TTC549 (cell line): ENCODE results near the gene RIOK2.
"Not testable (repeated sequence)": the region's sequence is repeated elsewhere in the genome, so short reads cannot be mapped to it uniquely, and the experiment has no call there.

Source experiments
- FAIRE-seq: peaks from 2 replicates; lab custom pipeline; 2012; peaks lifted over from hg19 to GRCh38; lab: Jason Lieb, UNC

RIOK2 gene

DNA sequence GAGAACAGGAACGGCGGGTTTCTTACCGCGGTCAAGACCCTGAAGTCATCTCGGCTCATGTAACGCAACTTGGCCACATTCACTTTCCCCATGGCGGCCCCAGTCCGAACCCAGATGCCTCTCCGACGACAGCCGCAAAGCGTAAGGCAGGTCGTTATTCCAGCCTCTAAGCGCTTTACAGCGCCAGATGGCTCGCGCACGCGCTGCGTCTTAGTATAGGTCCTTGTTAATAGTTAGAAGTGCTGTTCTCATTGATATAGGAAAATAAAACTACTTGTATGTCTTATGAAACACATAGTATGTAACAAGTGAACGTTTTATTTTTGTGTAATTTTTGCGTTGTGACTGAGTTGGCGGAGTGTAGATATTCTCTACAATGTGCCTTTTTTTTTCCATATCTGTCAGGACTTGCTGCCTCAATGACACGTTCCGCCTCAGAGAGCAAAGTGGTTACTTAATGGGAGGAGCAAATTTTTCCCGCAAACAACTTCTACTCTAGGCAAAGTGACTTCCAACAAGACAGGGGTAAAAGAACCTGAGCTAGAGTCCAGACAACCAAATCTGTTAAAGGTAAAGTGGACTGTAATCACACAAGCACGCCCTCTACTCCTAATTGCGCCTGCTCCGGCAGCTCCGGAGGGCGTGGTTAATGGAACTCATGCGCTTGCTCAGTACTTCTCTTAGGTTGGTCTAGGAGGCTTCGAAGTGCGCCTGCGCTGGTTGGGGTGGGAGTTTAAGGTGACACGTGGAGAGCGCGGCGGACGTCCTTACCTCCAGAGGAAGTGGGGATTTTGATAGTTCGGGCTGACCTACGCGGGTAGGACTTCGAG, at the start of gene RIOK2:
RIOK2 (minus strand) TSS at position 148 of the 830 bp plus-strand sequence; CDS start at position 92, 56 bp downstream.
- FAIRE-seq: peak; percentile 56

DNA sequence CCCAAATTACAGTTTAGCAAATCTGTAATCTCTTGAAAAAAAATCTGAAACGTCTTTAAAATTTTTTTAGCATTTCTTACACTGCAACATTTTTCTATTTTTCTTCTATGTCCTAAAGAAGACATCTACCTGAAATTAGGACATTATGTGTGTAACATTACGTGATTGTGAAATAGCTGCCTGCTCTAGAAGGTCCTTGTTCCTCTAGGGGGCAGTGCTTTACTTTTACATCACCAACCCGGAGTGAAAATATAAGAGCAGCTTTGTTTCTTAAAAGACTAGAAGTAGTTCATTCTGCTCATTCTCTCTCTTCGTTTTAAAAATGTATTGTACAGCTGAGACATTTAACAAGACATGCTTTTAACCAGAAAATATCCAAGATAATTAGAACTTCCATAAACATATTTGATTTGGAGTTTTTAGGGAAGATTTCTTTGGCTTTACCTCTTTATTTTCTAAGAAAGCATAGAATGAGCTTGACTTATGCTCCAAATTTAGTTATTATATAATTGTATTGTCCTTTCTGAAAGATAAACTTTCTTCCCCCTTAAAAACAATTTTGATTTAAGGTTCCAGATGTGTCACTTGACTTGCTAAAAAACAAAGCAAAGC, 48.1 kb upstream of the RIOK2 start:
- peak; percentile 87 for FAIRE-seq

GRCh38 chr5:97229688-97230285, 46.7 kb upstream of the RIOK2 start:
- no peak for FAIRE-seq

- FAIRE-seq: no peak
These were observed 46.1 kb upstream of the RIOK2 start for GRCh38 chr5:97229196-97229595.

GRCh38 chr5:97225222-97225621, 42.2 kb upstream of the RIOK2 start:
- no peak for FAIRE-seq

DNA sequence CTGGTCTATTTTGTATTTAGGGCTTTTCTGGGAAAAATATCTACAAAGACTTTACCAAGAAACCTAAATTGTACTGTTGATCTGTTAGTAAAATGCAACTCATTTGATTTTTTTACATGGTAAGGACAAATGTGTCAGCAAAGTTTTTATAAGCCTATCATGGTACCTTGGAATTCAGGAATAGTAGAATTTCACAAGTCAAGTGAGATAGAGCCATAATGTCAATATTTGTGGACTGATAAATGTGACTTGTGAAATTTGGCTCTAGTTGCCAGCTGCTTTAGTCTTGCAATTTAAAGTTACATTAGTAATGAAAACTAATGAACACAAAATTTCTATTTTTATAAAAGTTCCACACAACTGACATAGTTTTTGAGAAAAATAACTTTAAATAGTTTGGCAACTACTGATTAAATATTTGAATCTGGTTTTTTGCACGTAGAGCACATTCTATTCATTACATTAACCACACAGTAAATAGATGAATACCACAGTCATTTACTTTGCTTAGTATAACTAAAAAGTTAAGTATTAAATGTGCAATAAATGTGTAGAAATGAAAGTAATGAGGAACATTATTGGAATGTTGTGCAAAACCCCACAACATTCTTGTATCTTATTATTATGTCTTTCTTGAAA, 41.2 kb upstream of the RIOK2 start:
- FAIRE-seq: no peak

DNA sequence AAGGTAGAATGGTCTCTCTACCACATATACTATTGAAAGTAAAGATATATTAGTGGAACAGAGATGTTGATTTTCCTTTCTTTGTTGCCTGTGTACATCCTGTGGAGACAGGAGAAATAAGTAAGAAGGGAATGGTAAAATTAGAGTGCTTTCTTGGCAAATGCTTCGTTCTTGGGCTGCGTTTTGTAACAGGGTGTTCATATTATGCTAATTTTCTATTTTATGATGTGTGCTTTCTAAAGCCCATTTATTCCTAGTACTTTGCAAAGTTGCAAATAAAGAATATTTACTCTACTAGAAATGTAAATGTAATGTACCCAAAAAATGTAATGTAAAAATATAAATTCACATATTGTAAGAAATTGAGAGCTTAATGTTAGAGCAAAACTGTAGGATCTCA, 40.5 kb upstream of the RIOK2 start:
- FAIRE-seq: no peak

DNA sequence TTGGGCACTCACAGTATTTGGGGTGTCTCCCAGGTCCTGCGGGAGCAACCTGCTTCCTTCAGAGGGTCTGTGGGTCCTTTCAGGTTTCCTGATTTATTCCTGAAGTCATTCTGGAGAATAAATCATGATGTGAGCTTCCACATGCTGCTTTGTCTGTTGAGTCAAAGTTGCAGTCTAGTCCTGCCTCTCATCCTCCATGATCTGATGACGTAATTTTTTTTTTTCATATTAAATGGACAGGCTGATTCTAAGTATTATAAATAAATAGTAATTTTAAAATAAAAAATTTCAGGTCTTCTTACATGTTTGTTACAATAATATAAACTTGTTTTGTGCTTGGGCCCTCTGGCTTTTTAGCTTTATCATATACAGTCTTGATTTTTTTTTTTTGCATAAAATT, 26.3 kb upstream of the RIOK2 start:
- FAIRE-seq: no peak

DNA sequence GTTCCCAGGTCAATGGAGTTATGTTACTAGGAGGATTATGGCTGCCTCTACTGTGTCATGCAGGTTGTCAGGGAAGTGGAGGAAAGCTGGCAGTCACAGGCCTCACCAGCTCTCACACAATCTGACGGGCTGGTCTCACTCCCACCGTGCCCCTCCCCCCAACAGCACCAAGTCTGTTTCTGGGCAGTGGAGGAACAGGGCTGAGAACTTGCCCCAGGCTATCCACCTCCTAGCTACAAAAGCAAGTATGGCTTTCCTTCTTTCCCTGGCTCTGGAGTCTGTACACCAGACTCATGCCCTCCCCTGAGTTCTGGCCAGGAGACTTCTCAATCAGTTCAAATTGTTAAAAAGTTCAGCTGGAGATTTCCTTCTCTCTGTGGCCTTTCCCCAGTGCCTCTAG, 25.7 kb upstream of the RIOK2 start:
- no peak for FAIRE-seq

DNA sequence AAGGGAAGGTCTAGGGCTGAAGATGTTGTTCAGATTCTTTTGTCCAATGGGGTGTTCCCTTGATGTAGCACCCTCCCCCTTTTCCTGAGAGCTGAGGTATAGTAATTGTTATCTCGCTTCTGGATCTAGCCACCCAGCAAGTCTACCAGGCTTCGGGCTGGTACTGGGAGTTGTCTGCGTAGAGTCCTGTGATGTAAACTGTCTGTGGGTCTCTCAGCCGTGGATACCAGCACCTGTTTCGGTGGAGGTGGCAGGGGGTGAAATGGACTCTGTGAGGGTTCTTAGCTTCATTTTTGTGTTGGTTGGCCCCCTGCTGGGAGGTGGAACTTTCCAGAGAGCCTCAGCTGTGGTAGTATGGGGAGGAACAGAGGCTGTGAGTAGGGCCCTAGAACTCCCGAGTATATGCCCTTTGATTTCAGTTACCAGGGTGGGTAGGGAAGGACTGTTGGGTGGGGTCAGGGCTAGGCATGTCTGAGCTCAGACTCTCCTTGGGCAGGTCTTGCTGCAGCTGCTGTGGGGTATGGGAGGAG, 25.2 kb upstream of the RIOK2 start:
- FAIRE-seq: no peak

DNA sequence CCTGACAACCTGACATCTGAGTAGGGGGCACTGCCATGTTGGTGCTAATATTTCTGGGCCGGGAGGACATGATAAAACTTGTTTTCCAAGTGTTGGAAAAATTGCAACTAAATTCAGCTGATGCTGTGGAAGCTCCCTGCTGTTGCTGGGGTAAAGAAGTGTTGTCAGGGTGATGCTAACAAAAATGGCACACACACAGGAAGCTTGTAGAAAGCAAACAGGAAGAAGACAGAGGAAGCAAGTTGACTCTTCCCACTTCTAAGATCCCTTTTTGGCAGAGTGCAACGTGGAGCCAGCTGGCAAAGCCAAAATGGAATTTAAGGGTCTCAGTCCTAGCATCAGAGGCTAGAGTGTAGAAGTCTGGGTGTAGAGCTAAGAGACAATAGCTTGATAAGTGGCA, 11.3 kb upstream of the RIOK2 start:
- FAIRE-seq: no peak

DNA sequence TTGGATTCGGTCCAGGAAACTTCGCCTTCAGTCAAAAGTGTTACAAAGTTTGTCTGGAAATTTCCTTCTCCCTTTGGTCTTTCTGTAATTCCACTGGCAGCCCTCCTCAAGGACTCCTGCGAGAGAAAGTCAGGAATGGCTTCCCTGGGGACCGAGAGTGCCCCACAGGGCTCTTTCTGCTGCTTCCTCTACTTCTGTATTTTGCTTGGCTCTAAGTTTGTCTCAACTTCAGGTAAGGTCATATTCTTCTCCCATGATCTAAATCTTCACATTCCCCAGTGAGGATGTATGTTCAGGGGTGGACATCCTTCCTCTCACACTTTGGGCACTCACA, 10.3 kb upstream of the RIOK2 start:
- FAIRE-seq: no peak

DNA sequence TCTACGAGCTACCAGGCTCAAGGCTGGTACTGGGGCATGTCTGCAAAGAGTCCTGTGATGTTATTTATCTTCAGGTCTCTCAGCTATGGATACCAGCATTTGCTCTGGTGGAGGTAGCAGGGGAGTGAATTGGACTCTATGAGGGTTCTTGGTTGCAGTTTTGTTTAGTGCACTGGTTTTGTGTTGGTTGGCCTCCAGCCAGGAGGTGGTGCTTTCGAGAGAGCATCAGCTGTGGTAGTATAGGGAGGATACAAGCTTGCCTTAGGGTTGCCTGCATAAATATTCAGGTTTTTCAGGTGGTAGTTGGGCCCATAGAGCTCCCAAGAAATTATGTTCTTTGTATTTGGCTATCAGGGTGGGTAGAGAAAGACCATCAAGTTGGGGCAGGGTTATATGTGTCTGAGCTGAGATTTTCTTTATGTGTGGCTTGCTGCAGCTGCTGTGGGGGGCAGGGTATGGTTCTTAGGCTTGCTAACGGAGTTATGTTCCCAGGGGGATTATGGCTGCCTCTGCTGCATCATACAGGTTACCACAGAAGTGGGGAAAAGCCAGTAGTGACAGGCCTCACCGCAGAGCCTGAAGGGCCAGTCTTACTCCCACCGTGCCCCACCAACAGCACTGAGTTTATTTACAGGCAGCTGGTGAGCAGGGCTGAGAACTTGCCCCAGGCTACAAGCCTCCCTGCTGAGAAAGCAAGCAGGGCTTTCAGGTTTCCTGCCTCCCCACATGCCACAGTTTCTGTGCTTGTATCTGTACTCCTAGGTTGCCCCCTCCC, 9.7 kb upstream of the RIOK2 start:
- no peak for FAIRE-seq

DNA sequence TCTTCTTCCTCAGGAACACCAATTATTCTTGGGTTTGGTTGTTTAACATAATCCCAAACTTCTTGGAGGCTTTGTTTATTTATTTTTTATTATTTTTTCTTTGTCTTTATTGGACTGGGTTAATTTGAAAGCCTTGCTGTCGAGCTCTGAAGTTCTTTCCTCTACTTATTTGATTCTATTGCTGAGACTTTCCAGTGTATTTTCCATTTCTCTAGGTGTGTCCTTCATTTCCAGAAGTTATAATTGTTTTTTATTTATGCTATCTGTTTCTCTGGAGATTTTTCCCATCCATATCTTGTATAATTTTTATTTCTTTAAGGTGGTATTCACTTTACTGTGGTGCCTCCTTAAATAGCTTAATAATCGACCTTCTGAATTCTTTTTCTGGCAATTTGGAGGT, 8.8 kb upstream of the RIOK2 start:
- no peak for FAIRE-seq

DNA sequence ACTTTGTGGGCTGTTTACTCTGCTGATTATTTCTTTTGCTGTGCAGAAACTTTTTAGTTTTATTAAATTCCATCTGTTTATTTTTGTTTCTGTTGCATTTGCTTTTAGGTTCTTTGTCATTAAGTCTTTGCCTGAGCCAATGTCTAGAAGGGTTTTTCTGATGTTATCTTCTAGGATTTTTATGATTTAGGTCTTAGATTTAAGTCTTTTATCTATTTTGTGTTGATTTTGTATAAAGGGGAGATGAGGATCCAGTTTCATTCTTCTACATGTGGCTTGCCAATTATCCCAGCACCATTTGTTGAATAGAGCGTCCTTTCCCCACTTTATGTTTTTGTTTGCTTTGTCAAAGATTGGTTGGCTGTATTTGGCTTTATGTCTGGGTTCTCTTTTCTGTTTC, 6.5 kb upstream of the RIOK2 start:
- FAIRE-seq: not testable (repeated sequence)

DNA sequence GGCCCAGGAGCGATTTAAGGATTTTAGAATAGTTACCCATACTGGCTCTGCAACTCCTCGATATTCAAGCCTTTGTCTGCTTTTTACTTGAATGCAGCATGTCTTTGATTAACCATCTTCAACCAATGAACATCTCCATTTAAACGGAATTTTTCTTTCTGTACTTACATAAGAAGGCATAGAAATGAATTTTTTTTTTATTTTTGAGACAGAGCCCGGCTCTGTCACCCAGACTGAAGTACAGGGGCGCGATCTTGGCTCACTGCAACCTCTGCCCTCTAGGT, 825 bp upstream of the RIOK2 start:
- FAIRE-seq: no peak

- no peak for FAIRE-seq
These were observed 412 bp downstream of the RIOK2 start for GRCh38 chr5:97182571-97183099.

DNA sequence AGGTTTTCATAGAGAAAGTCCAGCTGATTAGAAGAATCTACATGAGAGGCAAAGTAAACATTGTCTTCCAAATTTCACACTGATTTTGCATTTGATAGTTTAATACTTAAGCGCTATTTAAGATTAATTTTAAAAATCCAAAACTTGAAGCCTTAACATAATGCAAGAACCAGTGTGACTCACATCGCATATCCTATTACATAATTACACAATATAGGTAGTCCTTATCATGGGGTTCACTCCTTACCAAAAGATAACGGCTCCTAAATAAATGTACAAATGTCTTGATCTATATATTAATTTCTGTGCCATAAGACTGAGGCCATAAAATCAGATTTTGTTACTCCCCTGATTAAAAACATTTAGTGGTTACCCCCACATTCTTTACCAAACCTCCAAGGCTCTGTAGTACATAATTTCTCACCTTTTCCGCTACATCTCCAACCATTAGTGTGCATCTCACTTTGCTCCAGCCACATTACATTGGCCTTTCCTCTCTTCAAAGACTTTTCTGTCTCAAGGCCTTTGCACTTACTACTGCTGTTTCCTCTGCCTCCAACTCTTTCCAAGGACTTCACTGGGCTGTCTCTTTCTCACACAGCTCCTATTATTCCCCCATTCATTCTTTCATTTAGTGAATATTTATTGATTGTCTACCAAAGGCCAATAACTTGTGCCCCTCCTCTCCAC, 1.0 kb downstream of the RIOK2 start:
- FAIRE-seq: no peak

DNA sequence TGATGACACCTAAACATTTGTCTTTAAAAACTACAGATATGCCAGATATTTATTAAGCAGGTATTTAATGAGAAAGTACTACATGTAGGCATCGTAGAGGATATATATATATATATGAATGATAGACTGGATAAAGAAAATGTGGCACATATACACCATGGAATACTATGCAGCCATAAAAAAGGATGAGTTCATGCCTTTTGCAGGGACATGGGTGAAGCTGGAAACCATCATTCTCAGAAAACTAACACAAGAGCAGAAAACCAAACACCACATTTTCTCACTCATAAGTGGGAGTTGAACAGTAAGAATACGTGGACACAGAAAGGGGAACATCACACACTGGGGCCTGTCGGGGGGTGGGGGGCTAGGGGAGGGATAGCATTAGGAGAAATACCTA, 3.6 kb downstream of the RIOK2 start:
- FAIRE-seq: not testable (repeated sequence)

DNA sequence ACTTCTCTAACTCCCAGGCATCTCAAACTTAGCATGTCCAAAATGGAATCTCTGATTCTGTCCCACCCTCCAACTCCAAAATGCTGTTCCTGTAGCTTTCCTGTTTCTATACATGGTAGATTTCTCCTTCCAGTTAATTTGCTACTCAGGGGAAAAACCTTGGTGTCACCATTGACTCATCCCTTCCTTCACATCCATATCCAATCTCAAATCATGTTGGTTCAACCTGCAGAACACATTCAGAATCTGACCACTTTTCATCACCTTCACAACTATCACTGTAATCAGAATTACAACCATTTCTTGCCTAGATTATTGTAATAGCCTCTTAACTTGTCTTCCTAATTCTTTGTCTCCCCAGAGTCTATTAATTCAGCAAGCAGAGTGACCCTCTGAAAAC, 10.8 kb downstream of the RIOK2 start:
- no peak for FAIRE-seq

GRCh38 chr5:97171703-97172102, 11.3 kb downstream of the RIOK2 start:
- no peak for FAIRE-seq

DNA sequence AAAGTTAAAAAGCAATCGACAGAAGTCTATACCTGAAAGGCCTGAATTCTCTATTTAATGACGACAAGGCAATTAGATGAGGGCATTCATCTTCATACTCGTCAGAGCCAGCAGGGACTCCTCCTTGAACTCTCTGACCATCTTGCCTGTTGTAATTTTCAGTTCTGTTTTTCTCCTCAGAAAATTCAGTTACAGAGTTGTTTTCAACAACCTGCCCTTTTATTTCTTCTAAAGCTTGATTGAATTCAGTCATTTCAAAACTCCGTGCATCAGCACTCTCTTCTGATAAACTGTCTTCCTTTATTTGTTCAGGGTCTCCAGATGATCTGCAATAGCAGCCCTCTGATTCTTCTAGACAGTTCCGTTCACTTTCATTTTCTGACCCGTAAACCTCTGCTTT, 15.6 kb downstream of the RIOK2 start:
- FAIRE-seq: no peak
